Hematopoietic multipotent progenitor cell (in vitro differentiated cells): ENCODE measurements around the gene AMBRA1. TPM values are rescaled to one million over a fixed set of nuclear protein-coding genes. Genes with fewer than 3 reads are reported as not detected.
"Not testable (repeated sequence)": the region's sequence is repeated elsewhere in the genome, so short reads cannot be mapped to it uniquely, and the experiment has no call there.

Source experiments
- DNase-seq, 3 donors: peaks; one replicate each; pipeline ENCODE4 v3.0.0-alpha.2; 2011 to 2015; ENCODE audit warnings: low read depth in 2 of 3, low spot score in 2 of 3
- total RNA-seq: library from RNA; depleted of rRNA; stranded (reverse); fragments of >200 nt; gene quantifications from one replicate; pipeline ENCODE4 v1.2.3, GENCODE V29; 2012

The AMBRA1 gene
- total RNA-seq, 1 donor = 53.9 TPM

DNA sequence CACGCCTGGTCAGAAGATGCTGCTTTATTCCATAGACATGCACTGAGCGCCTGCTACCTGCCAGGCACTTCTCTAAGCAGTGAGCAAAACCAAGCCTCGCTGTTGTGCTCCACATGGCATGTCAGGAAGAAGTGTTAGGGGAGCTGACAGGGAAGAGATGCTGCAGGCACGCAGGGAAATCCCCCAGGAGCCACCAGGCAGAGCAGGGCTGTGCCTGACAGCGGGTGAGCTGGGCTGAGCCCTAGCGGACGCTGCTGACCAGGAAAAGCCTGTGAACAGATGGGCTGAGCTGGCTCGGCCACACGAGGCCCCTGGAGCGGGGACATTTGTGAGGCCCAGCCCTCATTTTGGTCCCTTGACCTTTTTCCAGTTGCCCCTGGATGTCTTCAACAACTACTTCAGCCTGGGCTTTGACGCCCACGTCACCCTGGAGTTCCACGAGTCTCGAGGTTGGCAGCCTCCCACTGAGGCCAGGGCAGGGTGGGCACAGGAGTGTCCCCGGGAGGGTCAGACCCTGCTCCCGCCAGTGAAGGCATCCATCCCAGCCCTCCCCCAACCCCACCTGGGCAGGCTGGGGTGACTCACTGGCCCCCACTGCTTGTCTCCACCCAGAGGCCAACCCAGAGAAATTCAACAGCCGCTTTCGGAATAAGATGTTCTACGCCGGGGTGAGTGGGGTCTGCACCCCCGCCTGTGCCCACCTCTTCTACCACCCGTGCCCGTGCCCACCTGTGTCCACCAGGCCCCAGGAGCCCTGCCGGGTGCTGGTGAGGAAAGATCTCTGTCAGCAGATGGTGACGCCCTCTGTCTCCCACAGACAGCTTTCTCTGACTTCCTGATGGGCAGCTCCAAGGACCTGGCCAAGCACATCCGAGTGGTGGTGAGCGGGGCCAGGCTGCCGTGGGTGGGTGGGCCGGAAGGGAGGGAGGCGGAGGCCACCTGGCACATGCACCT lies 219.8 kb downstream of the AMBRA1 start:
- no peak for DNase-seq

DNA sequence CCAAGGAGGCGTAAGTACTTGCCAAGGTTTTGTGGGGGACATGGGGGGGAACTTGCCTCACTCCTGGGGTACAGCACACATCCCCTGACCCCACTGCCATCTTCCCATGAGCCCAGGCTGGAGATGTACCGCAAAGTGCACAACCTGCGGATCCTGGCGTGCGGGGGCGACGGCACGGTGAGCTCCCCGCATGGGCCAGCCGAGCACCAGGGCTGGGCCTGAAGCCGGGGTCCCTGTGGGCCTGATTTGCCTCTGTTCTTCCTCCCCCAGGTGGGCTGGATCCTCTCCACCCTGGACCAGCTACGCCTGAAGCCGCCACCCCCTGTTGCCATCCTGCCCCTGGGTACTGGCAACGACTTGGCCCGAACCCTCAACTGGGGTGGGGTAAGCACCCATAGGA lies 221.3 kb downstream of the AMBRA1 start:
- not testable (repeated sequence) for DNase-seq

DNA sequence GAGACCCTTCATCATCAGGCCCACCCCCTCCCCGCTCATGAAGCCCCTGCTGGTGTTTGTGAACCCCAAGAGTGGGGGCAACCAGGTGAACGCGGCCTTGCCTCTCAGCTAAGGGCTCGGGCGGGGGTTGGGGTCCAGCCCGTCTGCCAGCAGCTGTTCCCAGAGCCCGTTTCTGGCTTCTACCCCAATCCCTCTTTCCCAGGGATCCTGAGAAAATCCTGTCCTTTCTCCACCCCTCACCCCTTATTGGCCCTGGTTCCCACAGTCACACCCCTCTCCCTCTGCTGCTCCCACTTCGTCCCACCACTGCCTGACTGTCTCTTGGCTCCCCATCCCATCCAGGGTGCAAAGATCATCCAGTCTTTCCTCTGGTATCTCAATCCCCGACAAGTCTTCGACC lies 221.7 kb downstream of the AMBRA1 start:
- no peak for DNase-seq

GRCh38 chr11:46371262-46371661 lies 222.6 kb downstream of the AMBRA1 start:
- not testable (repeated sequence) for DNase-seq

DNA sequence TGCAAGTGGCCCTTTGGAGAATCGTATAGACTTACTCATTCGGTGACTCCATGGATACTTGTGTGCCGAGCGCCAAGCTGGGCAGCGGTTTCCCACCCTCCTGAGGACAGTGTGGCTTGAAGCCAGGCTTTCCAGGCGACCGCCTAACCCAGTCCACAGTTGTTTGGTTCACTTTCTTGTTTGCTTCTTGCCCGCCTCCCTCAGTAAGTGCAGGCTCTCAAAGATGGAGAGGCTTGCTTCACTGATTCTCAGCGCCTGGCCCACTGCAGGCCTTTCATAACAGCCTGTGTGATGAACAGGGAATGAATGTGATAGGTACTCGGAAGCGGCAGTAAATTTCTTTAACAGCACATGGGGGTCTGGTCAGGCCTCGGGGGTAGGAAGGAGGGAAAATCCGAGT lies 223.6 kb downstream of the AMBRA1 start:
- DNase-seq = no peak

GRCh38 chr11:46369458-46370152 lies 224.2 kb downstream of the AMBRA1 start:
- peak in 1 of 3 donors; percentile 69 for DNase-seq

DNA sequence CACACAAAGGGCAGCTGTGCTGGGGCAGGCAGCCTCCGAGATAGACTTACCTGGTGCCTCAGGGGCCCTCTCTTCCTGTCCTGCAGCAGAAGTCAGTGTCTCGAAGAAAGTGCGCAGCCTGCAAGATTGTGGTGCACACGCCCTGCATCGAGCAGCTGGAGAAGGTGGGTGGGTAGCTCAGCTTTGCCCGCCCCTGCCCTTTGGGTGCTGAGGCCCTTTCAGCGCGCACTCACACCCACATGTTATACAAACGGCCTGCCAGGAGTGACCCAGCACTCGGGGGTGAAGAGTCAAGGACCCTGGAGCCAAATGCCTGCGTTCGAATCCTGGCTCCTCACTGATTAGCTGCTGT lies 225.9 kb downstream of the AMBRA1 start:
- DNase-seq = no peak

GRCh38 chr11:46367244-46367915 lies 226.4 kb downstream of the AMBRA1 start:
- peak in 2 of 3 donors; percentile 54 to 74 for DNase-seq

- DNase-seq = no peak
These were observed 227.1 kb downstream of the AMBRA1 start for GRCh38 chr11:46366661-46367161.

- no peak for DNase-seq
These were observed 227.6 kb downstream of the AMBRA1 start for GRCh38 chr11:46366260-46366659.

DNA sequence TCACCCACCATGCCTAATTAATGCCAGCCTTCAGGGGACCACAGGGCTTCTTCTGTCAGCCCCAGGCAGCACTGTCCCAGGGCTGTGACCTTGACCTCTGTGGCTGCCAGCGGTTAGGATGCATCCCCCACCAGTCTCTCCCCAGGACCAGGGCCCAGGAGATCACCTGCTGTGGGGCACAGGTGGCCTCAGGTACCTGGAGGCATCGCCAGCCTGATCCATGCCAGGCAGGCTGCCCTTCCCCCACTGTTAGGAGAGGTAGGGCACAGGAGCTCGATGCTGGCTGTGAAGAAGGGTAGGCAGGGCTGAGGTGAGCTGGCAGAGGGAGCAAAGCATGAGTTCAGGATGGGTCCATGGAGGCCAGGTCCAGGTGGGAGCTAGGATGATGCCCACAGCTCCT lies 229.0 kb downstream of the AMBRA1 start:
- DNase-seq = no peak

GRCh38 chr11:46364056-46364455 lies 229.8 kb downstream of the AMBRA1 start:
- DNase-seq = no peak

- no peak for DNase-seq
These were observed 230.3 kb downstream of the AMBRA1 start for GRCh38 chr11:46363455-46364005.

- no peak for DNase-seq
These were observed 230.8 kb downstream of the AMBRA1 start for GRCh38 chr11:46363031-46363407.

DNA sequence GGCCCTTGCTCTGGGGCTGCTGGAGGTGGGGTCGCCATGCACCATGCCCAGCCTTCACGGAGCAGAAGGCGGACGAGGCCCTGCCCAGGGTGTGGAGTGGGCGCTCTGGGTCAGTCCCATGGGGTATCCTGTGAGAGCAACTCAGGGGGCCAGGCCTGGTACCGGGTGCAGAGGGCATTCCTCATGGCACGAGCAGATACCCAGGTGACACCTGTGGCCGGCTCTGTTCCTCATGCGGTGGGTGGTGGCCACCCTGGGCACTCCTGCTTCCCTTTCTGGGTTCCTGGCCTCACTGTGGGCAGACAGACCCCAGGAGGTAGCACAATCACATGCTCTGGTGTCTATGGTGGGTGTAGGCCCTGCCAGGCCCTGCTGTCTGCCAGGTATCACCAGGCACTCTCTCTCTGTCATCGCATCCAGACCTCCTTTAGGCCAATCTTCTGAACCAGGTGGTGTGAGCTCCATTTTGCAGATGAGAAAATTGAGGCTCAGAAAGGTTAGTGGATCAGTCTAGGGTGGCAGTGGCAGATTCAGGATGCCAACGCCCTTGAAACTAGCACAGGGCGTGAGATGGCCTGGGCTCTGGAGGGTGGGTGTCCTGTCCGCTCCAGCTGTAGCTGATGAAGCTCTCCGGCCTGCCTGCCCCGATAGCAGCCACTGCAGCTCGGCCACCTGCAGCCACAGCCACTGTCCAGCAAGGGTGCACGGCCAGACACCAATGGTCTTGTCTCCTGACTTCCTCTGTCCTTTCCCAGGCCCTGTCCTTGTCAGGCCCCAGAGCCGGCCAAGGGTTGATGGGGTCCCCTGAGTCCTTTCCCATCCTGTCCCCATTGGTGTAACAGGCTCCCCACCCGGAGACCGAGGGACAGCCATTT lies 231.4 kb downstream of the AMBRA1 start:
- DNase-seq = no peak

DNA sequence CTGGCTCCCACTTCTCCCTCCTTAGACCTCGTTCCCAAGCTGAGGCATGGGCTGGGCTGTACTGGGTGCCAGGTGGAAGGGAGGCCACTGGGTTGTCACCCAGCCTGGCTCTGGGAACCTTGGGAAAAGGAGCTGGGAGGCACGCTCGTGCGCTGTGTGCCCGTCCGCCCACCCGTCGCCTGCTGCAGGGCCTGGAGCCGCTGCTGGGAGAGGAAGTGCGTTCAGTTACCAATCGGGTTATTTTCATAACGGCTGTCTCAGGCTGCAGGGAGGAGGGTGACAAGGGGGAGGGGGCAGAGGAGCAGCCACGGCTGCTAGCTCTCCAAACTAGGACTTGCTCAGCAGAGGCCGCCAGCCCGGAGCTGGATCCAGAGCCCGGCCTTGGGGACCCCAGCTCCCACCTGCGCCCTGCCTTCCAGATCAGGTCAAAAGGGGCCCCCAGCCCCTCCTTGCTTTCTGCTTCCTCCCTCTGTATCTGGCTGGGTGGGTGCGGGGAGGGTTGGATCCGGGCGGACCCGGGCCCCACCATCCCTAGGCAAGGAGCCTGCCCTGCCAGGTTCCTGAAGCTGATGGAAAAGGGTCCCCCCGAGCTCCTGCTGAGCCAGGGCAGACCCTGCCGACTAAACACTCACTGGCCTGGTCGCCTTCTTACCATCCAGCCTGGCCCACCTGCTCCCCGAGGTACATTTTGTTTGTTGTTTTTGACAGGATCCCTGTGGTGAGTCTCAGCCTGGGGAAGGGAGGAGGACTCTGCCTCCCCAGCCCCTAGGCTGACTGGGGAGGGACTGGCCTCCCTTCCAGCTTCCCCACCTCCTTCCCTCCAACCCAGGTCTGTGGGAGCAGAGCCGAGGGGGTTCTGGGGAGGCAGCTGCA lies 232.3 kb downstream of the AMBRA1 start:
- peak in 2 of 3 donors; percentile 81 to 86 for DNase-seq

- DNase-seq = no peak
These were observed 232.9 kb downstream of the AMBRA1 start for GRCh38 chr11:46360878-46361277.

DNA sequence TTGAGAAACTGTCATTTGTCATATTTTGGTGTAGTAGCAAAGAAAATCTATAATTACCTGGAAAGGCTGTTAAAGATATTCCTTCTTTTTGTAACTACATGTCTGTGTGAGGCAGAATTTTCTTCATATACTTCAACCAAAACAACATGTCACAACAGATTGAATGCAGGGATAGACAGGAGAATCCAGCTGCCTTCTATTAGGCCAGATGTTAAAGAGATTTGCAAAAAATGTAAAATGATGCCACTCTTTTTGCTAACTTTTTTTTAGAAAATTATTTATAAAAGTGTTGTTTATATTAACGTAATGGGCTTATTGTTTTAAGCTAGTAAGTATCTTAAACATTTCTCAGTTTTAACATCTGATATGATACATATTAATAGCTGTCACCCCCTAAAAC lies 233.9 kb downstream of the AMBRA1 start:
- no peak for DNase-seq

- DNase-seq = no peak
These were observed 236.3 kb downstream of the AMBRA1 start for GRCh38 chr11:46357483-46357936.
